ENCODE results near the gene S1PR2.
A peak's percentile ranks its signal among the peaks of the same experiment; 100 is the strongest.

Gene S1PR2

DNA sequence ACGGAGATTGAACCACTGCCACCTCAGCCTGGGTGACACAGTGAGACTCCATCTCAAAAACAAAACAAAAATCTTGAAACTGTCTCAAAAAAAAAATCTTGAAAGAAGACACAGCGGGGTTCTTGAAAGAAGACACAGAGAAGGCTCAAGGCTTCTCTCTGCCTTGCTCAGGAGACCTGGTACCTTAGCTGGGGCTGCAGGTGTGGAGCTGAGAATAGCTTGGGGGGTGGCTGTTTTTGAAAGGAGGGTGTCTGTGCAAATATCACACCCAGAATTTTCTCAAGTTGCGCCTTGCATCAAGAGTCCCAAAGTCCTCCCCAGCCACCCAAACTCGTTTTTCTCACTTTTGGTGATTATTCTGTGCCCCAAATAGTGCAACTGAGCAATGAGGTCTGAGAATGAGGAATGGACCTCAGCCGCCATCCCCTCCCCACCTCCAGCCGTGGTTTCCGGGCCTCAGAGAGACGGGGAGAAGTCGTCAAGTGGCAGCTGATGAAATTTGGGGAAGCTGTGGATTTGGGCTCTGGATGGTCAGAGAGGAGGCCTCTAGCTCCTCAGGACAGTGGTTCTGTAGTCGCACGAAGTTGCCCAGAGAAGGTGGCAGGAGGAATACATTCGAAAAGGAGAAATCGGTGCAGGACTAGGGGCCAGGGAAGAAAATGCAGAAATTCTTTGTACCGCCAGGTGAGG is 8.8 kb downstream of the S1PR2 start:
- H3K4me3 ChIP-seq (ENCODE audit: low read depth, low read length): no peak overlapping the region
- DNase-seq (ENCODE audit: low read depth): peak; percentile 74
- TF ChIP-seq, protein P1, sequence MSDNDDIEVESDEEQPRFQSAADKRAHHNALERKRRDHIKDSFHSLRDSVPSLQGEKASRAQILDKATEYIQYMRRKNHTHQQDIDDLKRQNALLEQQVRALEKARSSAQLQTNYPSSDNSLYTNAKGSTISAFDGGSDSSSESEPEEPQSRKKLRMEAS (IDR thresholded peaks at IDR 0.05; ENCODE audit: low read depth, low read length): no peak
- no peak for TF ChIP-seq MYC (IDR thresholded peaks at IDR 0.05; ENCODE audit: low read depth, low read length)
- TF ChIP-seq, protein P2, sequence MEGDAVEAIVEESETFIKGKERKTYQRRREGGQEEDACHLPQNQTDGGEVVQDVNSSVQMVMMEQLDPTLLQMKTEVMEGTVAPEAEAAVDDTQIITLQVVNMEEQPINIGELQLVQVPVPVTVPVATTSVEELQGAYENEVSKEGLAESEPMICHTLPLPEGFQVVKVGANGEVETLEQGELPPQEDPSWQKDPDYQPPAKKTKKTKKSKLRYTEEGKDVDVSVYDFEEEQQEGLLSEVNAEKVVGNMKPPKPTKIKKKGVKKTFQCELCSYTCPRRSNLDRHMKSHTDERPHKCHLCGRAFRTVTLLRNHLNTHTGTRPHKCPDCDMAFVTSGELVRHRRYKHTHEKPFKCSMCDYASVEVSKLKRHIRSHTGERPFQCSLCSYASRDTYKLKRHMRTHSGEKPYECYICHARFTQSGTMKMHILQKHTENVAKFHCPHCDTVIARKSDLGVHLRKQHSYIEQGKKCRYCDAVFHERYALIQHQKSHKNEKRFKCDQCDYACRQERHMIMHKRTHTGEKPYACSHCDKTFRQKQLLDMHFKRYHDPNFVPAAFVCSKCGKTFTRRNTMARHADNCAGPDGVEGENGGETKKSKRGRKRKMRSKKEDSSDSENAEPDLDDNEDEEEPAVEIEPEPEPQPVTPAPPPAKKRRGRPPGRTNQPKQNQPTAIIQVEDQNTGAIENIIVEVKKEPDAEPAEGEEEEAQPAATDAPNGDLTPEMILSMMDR (IDR thresholded peaks at IDR 0.05; ENCODE audit: low read depth, low read length): no peak
- TF ChIP-seq POLR2A (IDR thresholded peaks at IDR 0.05; ENCODE audit: extremely low read depth, insufficient read length): no peak

GRCh38 chr19:10220695-10221094 is 10.4 kb downstream of the S1PR2 start:
- TF ChIP-seq, protein P1 (IDR thresholded peaks at IDR 0.05; ENCODE audit: low read depth, low read length): no peak
- TF ChIP-seq POLR2A (IDR thresholded peaks at IDR 0.05; ENCODE audit: extremely low read depth, insufficient read length) (no peak), MYC (IDR thresholded peaks at IDR 0.05; ENCODE audit: low read depth, low read length) (no peak)
- TF ChIP-seq, protein P2 (IDR thresholded peaks at IDR 0.05; ENCODE audit: low read depth, low read length): no peak
- H3K4me3 ChIP-seq (ENCODE audit: low read depth, low read length): no peak overlapping the region
- DNase-seq (ENCODE audit: low read depth): no peak

GRCh38 chr19:10219678-10220077 is 11.5 kb downstream of the S1PR2 start:
- H3K4me3 ChIP-seq (ENCODE audit: low read depth, low read length): no peak overlapping the region
- peak; percentile 78 for DNase-seq (ENCODE audit: low read depth)
- TF ChIP-seq MYC (IDR thresholded peaks at IDR 0.05; ENCODE audit: low read depth, low read length) (peak; percentile 59), POLR2A (IDR thresholded peaks at IDR 0.05; ENCODE audit: extremely low read depth, insufficient read length) (no peak)
- TF ChIP-seq, protein P2 (IDR thresholded peaks at IDR 0.05; ENCODE audit: low read depth, low read length): peak; percentile 81
- TF ChIP-seq, protein P1 (IDR thresholded peaks at IDR 0.05; ENCODE audit: low read depth, low read length): 0 out of 2 replicates have a peak, but pooled peaks have one; percentile 21

GRCh38 chr19:10217085-10217484 is 14.0 kb downstream of the S1PR2 start:
- DNase-seq (ENCODE audit: low read depth): peak; percentile 53
- H3K4me3 ChIP-seq (ENCODE audit: low read depth, low read length): no peak overlapping the region
- no peak for TF ChIP-seq POLR2A (IDR thresholded peaks at IDR 0.05; ENCODE audit: extremely low read depth, insufficient read length)
- TF ChIP-seq, protein P2 (IDR thresholded peaks at IDR 0.05; ENCODE audit: low read depth, low read length): peak; percentile 32

DNA sequence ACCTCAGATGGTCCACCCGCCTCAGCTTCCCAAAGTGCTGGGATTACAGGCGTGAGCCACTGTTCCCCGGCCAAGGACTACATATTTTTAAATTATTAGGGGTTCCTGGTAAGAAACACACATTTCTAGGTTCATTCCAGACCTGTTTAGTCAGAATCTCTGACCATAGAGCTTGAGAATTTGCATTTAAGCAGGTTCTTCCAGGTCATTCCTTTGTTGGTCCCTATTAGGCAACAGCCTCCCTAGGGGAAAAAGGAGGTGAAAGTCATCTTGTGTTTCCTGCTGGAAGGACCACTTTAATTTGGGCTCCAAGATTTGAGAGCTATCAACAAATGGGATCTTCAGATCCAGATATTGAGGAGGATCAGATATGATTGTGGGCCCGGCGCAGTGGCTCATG is 16.3 kb downstream of the S1PR2 start:
- TF ChIP-seq MYC (IDR thresholded peaks at IDR 0.05; ENCODE audit: low read depth, low read length) (no peak), POLR2A (IDR thresholded peaks at IDR 0.05; ENCODE audit: extremely low read depth, insufficient read length) (no peak)
- TF ChIP-seq, protein P1 (IDR thresholded peaks at IDR 0.05; ENCODE audit: low read depth, low read length): no peak
- TF ChIP-seq, protein P2 (IDR thresholded peaks at IDR 0.05; ENCODE audit: low read depth, low read length): no peak
- DNase-seq (ENCODE audit: low read depth): no peak
- H3K4me3 ChIP-seq (ENCODE audit: low read depth, low read length): no peak overlapping the region
